ENCODE data around the gene SLC7A8.

Gene SLC7A8

GRCh38 chr14:23128969-23129758, 54.3 kb downstream of the SLC7A8 start:
- no peak for DNase-seq

GRCh38 chr14:23127861-23128260, 55.6 kb downstream of the SLC7A8 start:
- DNase-seq, result no peak

- DNase-seq, result no peak
These were observed 56.7 kb downstream of the SLC7A8 start for GRCh38 chr14:23126548-23127278.

DNA sequence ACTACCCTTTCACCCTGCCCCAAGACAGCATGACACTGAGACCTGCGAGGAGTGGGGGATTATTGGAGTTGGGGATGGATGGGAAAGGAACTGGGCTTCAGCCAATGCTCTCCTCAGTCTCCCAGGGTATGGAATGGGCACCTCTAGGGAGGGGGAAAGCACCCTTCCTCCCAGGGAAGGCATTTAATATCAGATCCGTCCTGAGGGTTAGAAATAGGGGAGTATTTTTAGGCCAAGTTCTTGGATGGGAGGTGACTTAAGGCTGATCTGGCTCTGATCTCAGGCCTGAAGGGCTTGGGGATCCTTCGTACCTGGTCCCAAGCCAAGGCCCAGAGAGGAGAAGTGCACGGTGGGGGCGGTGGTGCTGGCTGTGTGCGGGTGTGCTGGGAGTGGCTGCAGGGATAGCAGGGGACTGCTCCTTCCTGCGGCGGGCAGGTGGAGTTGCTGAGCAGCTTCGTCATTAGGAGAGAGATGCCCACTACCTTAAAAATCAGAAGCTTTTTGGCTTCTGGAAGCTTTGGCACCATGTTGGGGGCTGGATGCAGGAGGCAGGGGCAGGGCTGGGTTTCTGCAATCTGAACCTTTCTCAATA, 57.4 kb downstream of the SLC7A8 start:
- no peak for DNase-seq

DNA sequence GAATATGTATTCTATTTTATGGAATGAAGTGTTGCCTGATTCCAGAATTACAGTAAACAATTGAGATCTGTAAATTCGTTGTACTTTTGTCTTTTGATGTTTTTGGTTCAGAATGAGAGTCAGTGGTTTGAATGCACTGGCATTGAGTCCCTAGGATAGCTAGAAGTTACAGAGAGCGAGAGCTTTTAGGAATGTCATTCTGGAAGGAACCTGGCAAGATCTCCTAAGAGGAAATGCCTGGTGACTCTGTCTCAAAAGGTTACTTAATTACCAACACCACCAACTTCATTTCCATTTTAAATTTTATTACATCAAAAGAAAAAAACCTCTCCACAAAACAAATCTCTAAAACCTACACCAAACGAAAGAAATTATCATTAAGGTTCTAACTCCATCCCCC, 58.4 kb downstream of the SLC7A8 start:
- no peak for DNase-seq

DNA sequence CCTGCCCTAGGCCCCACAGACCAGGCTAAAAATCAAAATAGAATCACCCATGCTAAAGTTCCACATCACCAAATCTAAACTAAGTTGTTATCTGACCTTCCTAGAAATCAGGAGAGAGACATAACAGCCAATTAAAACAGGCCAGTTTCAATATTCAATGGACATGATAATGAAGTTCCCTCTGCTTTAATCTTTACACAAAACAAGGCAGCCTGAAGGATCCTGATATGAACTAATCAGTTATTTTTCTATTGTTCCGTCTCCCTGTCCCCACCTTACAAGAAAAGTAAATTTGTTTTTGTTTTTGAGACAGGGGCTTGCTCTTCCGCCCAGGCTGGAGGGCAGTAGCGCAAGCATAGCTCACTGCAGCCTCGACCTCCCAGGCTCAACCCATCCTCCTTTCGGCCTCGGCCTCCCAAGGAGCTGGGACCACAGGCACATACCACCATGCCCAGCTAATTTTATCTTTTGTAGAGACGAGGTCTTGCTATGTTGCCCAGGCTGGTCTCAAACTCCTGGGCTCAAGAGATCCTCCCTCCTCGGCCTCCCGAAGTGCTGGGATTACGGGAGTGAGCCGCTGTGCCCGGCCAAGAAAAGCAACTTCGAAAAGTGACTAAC, 59.0 kb downstream of the SLC7A8 start:
- no peak for DNase-seq

- DNase-seq, result no peak
These were observed 60.0 kb downstream of the SLC7A8 start for GRCh38 chr14:23123419-23123818.

- no peak for DNase-seq
These were observed 61.4 kb downstream of the SLC7A8 start for GRCh38 chr14:23122086-23122485.

- no peak for DNase-seq
These were observed 62.1 kb downstream of the SLC7A8 start for GRCh38 chr14:23121361-23121771.

DNA sequence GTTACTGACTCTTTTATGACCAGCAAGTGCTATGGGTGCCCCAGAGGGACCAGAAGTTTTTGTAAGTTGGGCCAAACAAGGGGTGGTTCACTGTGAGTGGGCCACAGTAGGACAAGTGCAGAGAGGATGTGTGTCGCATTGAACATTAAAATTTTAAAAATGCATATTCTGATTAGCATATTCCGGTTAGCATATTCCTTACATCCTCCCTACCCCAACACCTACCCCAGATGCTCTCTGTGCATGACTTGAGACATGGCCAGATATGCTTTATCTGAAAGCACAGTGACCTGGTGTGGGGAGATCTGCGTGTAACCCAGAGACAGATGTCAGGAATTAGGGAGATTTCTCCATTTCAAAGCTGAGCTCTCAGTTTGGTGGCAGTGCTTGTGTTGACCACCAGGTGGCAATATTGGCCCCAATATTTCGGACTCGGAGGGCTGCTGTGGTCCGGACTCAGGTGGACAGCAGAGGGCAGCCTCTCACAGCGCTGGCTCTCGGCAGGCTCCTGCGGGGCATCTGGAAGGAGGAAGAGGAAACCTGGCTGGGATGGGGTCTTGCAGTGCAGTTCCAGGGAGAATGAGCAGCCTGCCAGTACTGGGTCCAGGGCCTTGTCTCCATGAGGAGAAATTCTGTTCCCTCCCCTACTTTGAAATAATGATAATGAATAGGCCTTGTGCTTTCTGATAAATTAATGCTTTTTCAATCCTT, 62.8 kb downstream of the SLC7A8 start:
- peak; percentile 81 for DNase-seq

DNA sequence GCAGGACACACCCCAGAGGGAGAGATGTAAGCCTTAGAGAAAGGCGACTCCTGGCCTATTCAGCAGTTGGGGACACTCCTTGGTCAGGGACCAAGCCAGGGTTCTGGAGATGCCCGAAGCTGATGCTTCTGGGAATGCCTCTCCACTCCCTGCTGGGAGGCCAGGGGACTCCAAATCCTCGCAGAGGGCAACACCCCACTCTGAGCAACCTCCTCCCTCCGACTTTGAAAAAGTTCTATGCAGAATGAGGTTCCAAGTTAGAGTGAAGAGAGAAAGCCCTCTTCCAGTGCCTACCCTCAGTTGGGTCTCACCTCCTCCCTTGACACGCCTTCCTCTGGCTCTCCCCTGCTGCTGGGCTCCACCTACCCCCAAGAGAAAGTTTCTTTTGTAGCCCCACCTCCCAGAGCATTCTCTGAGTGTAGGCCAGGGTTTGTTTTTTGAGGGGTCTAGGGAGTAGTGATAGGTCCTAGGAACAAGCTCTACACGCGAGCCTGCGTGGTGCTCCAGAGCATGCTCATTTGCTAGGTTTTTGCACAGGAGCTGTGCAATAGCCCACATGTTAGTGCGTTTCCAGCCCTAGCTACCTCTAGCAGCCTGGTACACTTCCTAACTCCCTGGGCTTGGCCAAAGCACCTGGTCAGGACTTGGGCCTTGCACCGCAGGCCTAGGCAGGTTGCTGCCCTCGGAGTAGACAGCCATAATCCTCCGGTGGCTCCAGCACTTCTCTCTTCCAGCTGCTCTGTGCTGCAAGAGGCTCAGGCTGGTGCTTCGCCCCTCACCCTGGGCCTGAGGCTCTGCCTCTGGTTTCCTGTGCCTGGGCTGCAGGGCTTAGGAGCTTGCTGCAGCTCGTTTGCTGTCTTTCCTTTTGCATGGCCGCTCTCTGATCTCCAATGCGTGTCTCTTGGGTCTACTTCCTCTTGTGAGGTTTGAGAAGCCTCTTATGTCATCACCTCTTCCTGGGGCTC, 63.8 kb downstream of the SLC7A8 start:
- DNase-seq, result no peak

- no peak for DNase-seq
These were observed 64.7 kb downstream of the SLC7A8 start, which contains the start of gene CEBPE for GRCh38 chr14:23118506-23119362. Gene CEBPE (minus strand): TSS chr14:23119255. CDS start chr14:23119091, 164 bp downstream.

DNA sequence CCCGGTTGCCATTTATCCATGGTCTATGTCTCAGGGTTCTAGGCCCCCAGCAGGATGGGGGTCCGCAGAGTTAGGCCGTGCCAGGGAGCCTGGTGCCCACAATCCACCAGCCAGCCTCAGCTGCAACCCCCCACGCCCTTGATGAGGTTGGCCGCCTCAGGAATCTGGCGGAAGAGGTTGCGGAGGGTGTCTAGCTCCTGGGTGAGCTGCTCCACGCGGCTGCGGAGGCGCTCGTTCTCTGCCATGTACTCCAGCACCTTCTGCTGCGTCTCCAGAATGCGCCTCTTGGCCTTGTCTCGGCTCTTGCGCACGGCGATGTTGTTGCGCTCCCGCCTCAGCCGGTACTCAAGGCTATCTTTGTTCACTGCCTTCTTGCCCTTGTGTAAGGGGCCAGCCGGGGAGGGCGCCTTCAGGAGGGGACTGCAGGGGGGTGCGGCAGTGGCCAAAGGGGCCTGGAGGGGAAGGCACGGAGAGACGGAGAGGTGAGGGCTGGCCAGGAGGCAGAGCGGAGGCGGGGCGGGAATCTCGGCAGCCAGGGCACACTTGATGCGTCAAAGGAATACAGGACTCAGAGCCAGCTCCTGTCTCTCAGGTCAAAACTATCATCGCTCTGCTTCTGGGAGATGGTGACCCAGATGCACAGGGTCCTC, 66.0 kb downstream of the SLC7A8 start:
- DNase-seq, result no peak

DNA sequence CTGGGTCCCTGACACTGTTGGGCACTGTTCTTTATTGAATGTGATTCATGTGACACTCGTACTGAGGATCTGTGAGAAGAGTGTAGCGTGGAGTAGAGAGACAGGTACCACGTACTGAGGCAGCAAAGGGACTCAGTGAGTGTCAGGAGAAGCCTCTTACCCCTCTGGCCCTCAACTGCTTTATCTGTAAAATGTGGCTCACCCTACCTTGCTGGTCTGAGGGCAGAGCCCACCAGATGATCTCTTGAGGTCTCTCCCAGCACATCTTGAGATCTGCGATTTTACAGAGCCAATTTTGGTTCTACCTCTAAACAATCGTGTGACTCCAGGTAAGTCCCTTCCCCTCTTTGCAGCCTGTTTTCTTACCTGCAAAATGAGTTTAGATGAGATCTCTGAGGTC, 67.5 kb downstream of the SLC7A8 start:
- DNase-seq, result no peak

GRCh38 chr14:23115039-23115731, 68.3 kb downstream of the SLC7A8 start:
- peak; percentile 69 for DNase-seq

DNA sequence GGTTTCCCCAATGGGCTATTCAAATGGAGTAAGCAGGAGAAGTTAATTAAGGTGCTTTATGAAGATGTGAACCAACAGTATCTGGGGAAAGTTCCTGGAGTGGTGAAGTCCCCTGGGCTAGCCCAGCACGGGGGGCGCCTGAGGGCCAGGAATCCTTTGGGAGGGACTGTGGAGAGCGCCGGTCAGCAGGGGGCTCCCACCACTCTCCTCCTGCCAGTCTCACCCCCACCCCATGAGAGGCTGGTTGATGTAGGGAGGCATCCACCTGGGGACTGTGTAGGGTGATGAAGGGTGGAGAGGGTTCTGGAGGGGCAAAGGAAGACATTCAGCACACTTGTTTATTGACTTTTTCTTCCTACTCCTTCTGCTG, 68.8 kb downstream of the SLC7A8 start:
- DNase-seq, result no peak

- no peak for DNase-seq
These were observed 69.4 kb downstream of the SLC7A8 start for GRCh38 chr14:23114120-23114458.

GRCh38 chr14:23113431-23114119, 69.9 kb downstream of the SLC7A8 start:
- no peak for DNase-seq

Measured in T1000 (cell line).